ENCODE results near the gene USP20. TPM values are rescaled to one million over a fixed set of nuclear protein-coding genes. Genes with fewer than 3 reads are reported as not detected.

The USP20 gene
- polyA plus RNA-seq, 1 of the 3 experiments (the other 2 are of a cell fraction): 22.5 TPM

DNA sequence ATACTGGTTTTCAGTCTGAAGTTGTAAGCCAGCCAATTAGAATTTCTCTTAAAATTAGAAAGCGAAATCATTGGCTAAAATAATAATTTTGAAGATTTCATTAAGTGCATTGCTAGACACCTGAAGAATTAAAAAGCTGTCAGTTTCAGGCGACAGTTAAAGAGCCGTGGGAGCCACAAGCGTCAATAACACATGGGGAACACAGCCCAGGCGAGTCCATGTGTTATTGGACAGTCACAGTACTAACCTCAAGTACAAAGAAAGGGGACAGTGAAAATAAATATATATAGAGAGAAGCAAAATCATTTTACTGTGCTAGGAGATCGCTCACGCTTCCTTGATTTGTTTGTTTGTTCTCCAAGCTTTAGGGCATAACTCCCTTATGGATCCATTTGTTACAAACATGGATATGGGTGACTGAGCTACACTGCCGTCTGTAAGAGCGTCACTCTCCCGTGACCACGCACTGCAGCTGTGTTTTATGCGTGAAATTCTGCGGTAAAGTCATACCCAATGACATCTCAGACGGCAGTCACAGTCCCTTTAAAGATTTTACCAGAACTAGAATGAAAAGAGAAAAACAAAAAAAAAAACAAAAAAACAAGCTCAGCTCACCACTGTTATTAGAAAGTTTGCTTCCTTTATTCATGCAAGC is 83.2 kb downstream of the USP20 start (continued):
- no peak for TF ChIP-seq CHD2 (IDR thresholded peaks at IDR 0.05; ENCODE audit: low read length, partially characterized antibody)
- TF ChIP-seq FOSL2 (IDR thresholded peaks at IDR 0.05; ENCODE audit: borderline replicate concordance, low read depth): no peak
- TF ChIP-seq FOXJ3 (CRISPR knock-in tag; IDR thresholded peaks at IDR 0.05): no peak
- TF ChIP-seq TEAD4 (IDR thresholded peaks at IDR 0.05; ENCODE audit: borderline replicate concordance, insufficient read depth): no peak

DNA sequence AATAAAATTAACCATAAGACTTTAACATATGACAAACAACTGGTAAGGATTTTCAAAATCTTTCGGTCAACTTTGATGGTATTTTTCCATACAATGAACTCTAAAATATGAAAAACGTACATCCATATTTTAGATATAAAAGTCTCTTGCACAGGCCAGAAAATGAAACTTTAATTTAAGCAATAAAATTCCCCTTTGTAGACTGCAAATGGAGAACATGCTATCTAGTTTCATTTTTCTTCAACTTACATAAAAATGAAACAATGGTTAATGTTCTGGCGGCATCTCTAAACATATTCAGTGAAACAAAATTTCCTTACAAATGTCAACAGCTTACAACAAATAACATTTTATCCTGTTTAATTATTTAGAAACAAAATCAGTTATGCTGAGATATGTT is 84.0 kb downstream of the USP20 start:
- 60% methylated on average over 3 of the region's 3 CpGs for WGBS (ENCODE audit: low lambda C conversion rate)
- H3K9me3 ChIP-seq: no peaks in the 10 kb centered on the region

More for the DNA sequence above, 84.0 kb downstream of the USP20 start:
- no peak overlapping the region for H2AFZ ChIP-seq (ENCODE audit: low read depth)
- H3K4me2 ChIP-seq: no peak overlapping the region
- H3K36me3 ChIP-seq (replicated peaks in 1 of 2; ENCODE audit: control insufficient read depth in 1 of 2, insufficient read depth in 2 of 2, low read length in 1 of 2): peaks cover 11 to 34% of the 10 kb centered on the region in 2 experiments
- POLR2A ChIA-PET: no interaction called here
- H3K79me2 ChIP-seq (ENCODE audit: insufficient read depth): no peaks in the 10 kb centered on the region
- no peaks in the 10 kb centered on the region for H3K9me2 ChIP-seq
- no peak overlapping the region for H3K9ac ChIP-seq
- H3K27ac ChIP-seq (ENCODE audit: low read depth in 2 of 2, low read length in 1 of 2): no peak overlapping the region
- no peak overlapping the region for H3K4me3 ChIP-seq (ENCODE audit: low read depth in 2 of 2, low read length in 1 of 2)
- no peaks in the 10 kb centered on the region for H3K27me3 ChIP-seq (ENCODE audit: insufficient read depth)
- DNase-seq: no peak
- CTCF ChIA-PET: no interaction called here
- no peaks in the 10 kb centered on the region for H4K20me1 ChIP-seq (ENCODE audit: insufficient read depth)
- no peak for TF ChIP-seq MXI1 (IDR thresholded peaks at IDR 0.05; ENCODE audit: low read depth, low read length)
- TF ChIP-seq, protein P1, sequence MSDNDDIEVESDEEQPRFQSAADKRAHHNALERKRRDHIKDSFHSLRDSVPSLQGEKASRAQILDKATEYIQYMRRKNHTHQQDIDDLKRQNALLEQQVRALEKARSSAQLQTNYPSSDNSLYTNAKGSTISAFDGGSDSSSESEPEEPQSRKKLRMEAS (IDR thresholded peaks at IDR 0.05; ENCODE audit: low read depth): no peak
- no peak for TF ChIP-seq POLR2AphosphoS5 (IDR thresholded peaks at IDR 0.05; ENCODE audit: low read depth, low read length)
- no peak for TF ChIP-seq TCF12 (IDR thresholded peaks at IDR 0.05)
- no peak for TF ChIP-seq YY1 (IDR thresholded peaks at IDR 0.05; ENCODE audit: low read depth)
- TF ChIP-seq, protein P2, sequence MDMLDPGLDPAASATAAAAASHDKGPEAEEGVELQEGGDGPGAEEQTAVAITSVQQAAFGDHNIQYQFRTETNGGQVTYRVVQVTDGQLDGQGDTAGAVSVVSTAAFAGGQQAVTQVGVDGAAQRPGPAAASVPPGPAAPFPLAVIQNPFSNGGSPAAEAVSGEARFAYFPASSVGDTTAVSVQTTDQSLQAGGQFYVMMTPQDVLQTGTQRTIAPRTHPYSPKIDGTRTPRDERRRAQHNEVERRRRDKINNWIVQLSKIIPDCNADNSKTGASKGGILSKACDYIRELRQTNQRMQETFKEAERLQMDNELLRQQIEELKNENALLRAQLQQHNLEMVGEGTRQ (IDR thresholded peaks at IDR 0.05; ENCODE audit: borderline replicate concordance, low read depth, low read length): no peak
- no peak for TF ChIP-seq RAD21 (IDR thresholded peaks at IDR 0.05; ENCODE audit: low read length)
- no peak for TF ChIP-seq CHD2 (IDR thresholded peaks at IDR 0.05; ENCODE audit: low read length, partially characterized antibody)
- TF ChIP-seq, protein P3, sequence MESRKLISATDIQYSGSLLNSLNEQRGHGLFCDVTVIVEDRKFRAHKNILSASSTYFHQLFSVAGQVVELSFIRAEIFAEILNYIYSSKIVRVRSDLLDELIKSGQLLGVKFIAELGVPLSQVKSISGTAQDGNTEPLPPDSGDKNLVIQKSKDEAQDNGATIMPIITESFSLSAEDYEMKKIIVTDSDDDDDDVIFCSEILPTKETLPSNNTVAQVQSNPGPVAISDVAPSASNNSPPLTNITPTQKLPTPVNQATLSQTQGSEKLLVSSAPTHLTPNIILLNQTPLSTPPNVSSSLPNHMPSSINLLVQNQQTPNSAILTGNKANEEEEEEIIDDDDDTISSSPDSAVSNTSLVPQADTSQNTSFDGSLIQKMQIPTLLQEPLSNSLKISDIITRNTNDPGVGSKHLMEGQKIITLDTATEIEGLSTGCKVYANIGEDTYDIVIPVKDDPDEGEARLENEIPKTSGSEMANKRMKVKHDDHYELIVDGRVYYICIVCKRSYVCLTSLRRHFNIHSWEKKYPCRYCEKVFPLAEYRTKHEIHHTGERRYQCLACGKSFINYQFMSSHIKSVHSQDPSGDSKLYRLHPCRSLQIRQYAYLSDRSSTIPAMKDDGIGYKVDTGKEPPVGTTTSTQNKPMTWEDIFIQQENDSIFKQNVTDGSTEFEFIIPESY (IDR thresholded peaks at IDR 0.05; ENCODE audit: borderline replicate concordance, low read depth): no peak
- TF ChIP-seq, protein P4, sequence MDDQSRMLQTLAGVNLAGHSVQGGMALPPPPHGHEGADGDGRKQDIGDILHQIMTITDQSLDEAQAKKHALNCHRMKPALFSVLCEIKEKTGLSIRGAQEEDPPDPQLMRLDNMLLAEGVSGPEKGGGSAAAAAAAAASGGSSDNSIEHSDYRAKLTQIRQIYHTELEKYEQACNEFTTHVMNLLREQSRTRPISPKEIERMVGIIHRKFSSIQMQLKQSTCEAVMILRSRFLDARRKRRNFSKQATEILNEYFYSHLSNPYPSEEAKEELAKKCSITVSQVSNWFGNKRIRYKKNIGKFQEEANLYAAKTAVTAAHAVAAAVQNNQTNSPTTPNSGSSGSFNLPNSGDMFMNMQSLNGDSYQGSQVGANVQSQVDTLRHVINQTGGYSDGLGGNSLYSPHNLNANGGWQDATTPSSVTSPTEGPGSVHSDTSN (IDR thresholded peaks at IDR 0.05): no peak
- TF ChIP-seq FOXM1 (IDR thresholded peaks at IDR 0.05; ENCODE audit: low read depth): no peak
- H3K4me1 ChIP-seq (ENCODE audit: control insufficient read depth in 1 of 2, insufficient read depth in 2 of 2, low read depth in 1 of 2, low read length in 1 of 2): no peaks in the 10 kb centered on the region
- H3F3A ChIP-seq (replicated peaks; ENCODE audit: insufficient read depth): no peaks in the 10 kb centered on the region
